Body of pancreas (tissue), 4 donors: ENCODE data around the gene SCFD2.

ENCODE experiments used
- CTCF ChIP-seq, 7 experiments: fragments of 450-650 bp in 4 of 7; fragments of 200-600 bp in 3 of 7; sonication (generic) in 3 of 7; IDR thresholded peaks; one replicate each; pipeline ENCODE4 v1.5.1; 2016 to 2019; ENCODE audit warnings: antibody characterized with exemption in 7 of 7
- POLR2A ChIP-seq, 3 donors: fragments of 450-650 bp; IDR thresholded peaks; one replicate each; pipeline ENCODE4 v1.6.1; 2016; ENCODE audit warnings: antibody characterized with exemption in 3 of 3, mild to moderate bottlenecking in 2 of 3

GRCh38 chr4:52910115-52910514 lies 455.7 kb downstream of the SCFD2 start:
- TF ChIP-seq CTCF (IDR thresholded peaks at IDR 0.05) (no peak), POLR2A (IDR thresholded peaks at IDR 0.05) (no peak)
